Cardiac muscle cell (in vitro differentiated cells and primary cell): ENCODE data around the gene CARD10. TPM values are rescaled to one million over a fixed set of nuclear protein-coding genes. Genes with fewer than 3 reads are reported as not detected.

Experiments used
- DNase-seq, 2 donors: peaks; one replicate each; pipeline versions ENCODE4 v3.0.0 to v3.0.0-alpha.2; 2010 to 2017; ENCODE audit warnings: low read depth in 1 of 2, low spot score in 1 of 2
- H3K27ac ChIP-seq: fragments of 200-600 bp; sonication (generic); 2 replicates; pipeline ENCODE4 v1.5.1; 2016
- H3K27me3 ChIP-seq: fragments of 200-600 bp; sonication (generic); 2 replicates; pipeline ENCODE4 v1.6.0; 2016; ENCODE audit warnings: control low read depth
- H3K36me3 ChIP-seq: fragments of 200-600 bp; sonication (generic); 2 replicates; pipeline ENCODE4 v1.5.1; 2016; ENCODE audit warnings: control low read depth
- H3K4me1 ChIP-seq: fragments of 200-600 bp; sonication (generic); 2 replicates; pipeline ENCODE4 v1.8.1; 2017; ENCODE audit warnings: low read depth, mild to moderate bottlenecking, mixed run types
- H3K4me3 ChIP-seq: fragments of 200-600 bp; sonication (generic); 2 replicates; pipeline ENCODE4 v1.5.1; 2016; ENCODE audit warnings: mild to moderate bottlenecking
- H3K9me3 ChIP-seq: fragments of 200-600 bp; sonication (generic); 2 replicates; pipeline ENCODE4 v1.5.1; 2017; ENCODE audit warnings: low read depth, mild to moderate bottlenecking, control low read depth
- CTCF ChIP-seq: IDR thresholded peaks from 2 replicates; pipeline ENCODE4 v1.5.1; 2012; ENCODE audit warnings: low read depth, mild to moderate bottlenecking, low read length
- polyA plus RNA-seq: library from polyadenylated mRNA; unstranded; fragments of >200 nt; fragmentation: Nextera tagmentation; extraction: Ambion mirVana; gene quantifications from 2 replicates; pipeline ENCODE4 v1.2.1, GENCODE V29; 2016
- total RNA-seq: library from RNA; depleted of rRNA; stranded (reverse); fragments of >200 nt; gene quantifications from 2 replicates; pipeline ENCODE4 v1.2.3, GENCODE V29; 2016

The CARD10 gene
- total and polyA plus RNA-seq, 2 experiments from 2014 or later: 2.1 to 4.5 TPM

- H3K4me1 ChIP-seq: no peaks in the 10 kb centered on the region
- H3K9me3 ChIP-seq: no peaks in the 10 kb centered on the region
- no peak for TF ChIP-seq CTCF
- H3K36me3 ChIP-seq: no peaks in the 10 kb centered on the region
- peak in 1 of 2 donors; percentile 38 for DNase-seq
- no peak overlapping the region for H3K27ac ChIP-seq
- no peak overlapping the region for H3K4me3 ChIP-seq
- H3K27me3 ChIP-seq: peaks cover 12% of the 10 kb centered on the region
These were observed 7.2 kb upstream of the CARD10 start for GRCh38 chr22:37526376-37526775.

- no peak for DNase-seq
- TF ChIP-seq CTCF: no peak
- no peak overlapping the region for H3K4me3 ChIP-seq
- H3K27me3 ChIP-seq: peaks cover 17% of the 10 kb centered on the region
- H3K4me1 ChIP-seq: no peaks in the 10 kb centered on the region
- no peaks in the 10 kb centered on the region for H3K9me3 ChIP-seq
- H3K27ac ChIP-seq: no peak overlapping the region
- H3K36me3 ChIP-seq: no peaks in the 10 kb centered on the region
These were observed 6.6 kb upstream of the CARD10 start for GRCh38 chr22:37525746-37526350.

GRCh38 chr22:37525073-37525745, 6.0 kb upstream of the CARD10 start:
- no peak for TF ChIP-seq CTCF
- Histone ChIP-seq H3K36me3 (no peaks in the 10 kb centered on the region), H3K27ac (no peak overlapping the region), H3K4me1 (no peaks in the 10 kb centered on the region), H3K4me3 (no peak overlapping the region), H3K27me3 (peaks cover 21% of the 10 kb centered on the region), H3K9me3 (no peaks in the 10 kb centered on the region)
- peak in 1 of 2 donors; percentile 77 for DNase-seq

GRCh38 chr22:37522482-37522881, 3.3 kb upstream of the CARD10 start:
- H3K27me3 ChIP-seq: peaks cover 49% of the 10 kb centered on the region
- TF ChIP-seq CTCF: no peak
- H3K36me3 ChIP-seq: no peaks in the 10 kb centered on the region

GRCh38 chr22:37521236-37521739, 2.1 kb upstream of the CARD10 start:
- H3K4me1 ChIP-seq: no peaks in the 10 kb centered on the region
- H3K27me3 ChIP-seq: peaks cover 49% of the 10 kb centered on the region
- H3K4me3 ChIP-seq: no peak overlapping the region
- H3K9me3 ChIP-seq: no peaks in the 10 kb centered on the region
- H3K27ac ChIP-seq: no peak overlapping the region
- no peaks in the 10 kb centered on the region for H3K36me3 ChIP-seq
- no peak for DNase-seq
- TF ChIP-seq CTCF: no peak

More at GRCh38 chr22:37522482-37522881, 3.3 kb upstream of the CARD10 start:
- no peak for DNase-seq
- H3K27ac ChIP-seq: no peak overlapping the region
- no peak overlapping the region for H3K4me3 ChIP-seq
- no peaks in the 10 kb centered on the region for H3K9me3 ChIP-seq
- no peaks in the 10 kb centered on the region for H3K4me1 ChIP-seq
